ENCODE measurements around the gene NPEPL1. TPM values are rescaled to one million over a fixed set of nuclear protein-coding genes. Genes with fewer than 3 reads are reported as not detected.
"Not testable (repeated sequence)": the region's sequence is repeated elsewhere in the genome, so short reads cannot be mapped to it uniquely, and the experiment has no call there.

Gene NPEPL1
- total RNA-seq, 1 experiment from 2014 or later = 18.1 TPM

DNA sequence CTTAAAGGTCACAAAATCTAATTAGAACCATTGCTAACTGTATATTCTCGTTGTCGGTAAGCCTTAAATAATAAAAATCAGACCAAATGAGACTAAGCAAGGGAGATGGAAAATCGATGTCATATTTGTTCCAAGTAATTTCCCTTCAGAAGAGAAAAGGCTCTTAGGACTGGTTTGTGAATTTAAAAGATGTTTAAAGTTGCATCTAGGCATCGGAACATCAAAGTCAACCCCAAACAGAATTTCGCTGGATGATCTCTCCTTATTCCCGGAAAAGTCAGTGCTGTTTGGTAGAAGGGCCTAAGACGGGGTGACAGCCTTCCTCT is 63.8 kb downstream of the NPEPL1 start:
- CTCF ChIA-PET = no interaction called here
- H3K27ac Mint-ChIP-seq (ENCODE audit: unreplicated experiment) = no peak overlapping the region
- H3K27me3 Mint-ChIP-seq (ENCODE audit: unreplicated experiment) = peaks cover 97% of the 10 kb centered on the region
- no peaks in the 10 kb centered on the region for H3K9me3 Mint-ChIP-seq (ENCODE audit: low read depth, unreplicated experiment)
- no peaks in the 10 kb centered on the region for H3K4me1 Mint-ChIP-seq (ENCODE audit: low read depth, unreplicated experiment)
- TF ChIP-seq, protein P1, sequence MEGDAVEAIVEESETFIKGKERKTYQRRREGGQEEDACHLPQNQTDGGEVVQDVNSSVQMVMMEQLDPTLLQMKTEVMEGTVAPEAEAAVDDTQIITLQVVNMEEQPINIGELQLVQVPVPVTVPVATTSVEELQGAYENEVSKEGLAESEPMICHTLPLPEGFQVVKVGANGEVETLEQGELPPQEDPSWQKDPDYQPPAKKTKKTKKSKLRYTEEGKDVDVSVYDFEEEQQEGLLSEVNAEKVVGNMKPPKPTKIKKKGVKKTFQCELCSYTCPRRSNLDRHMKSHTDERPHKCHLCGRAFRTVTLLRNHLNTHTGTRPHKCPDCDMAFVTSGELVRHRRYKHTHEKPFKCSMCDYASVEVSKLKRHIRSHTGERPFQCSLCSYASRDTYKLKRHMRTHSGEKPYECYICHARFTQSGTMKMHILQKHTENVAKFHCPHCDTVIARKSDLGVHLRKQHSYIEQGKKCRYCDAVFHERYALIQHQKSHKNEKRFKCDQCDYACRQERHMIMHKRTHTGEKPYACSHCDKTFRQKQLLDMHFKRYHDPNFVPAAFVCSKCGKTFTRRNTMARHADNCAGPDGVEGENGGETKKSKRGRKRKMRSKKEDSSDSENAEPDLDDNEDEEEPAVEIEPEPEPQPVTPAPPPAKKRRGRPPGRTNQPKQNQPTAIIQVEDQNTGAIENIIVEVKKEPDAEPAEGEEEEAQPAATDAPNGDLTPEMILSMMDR (IDR thresholded peaks at IDR 0.05; ENCODE audit: unreplicated experiment) = no peak
- no TSS peak for BruUV-seq (replicated peaks)
- H3K36me3 Mint-ChIP-seq (ENCODE audit: insufficient read depth, unreplicated experiment) = no peaks in the 10 kb centered on the region
- no peak for DNase-seq
- no peak overlapping the region for H3K4me3 Mint-ChIP-seq (ENCODE audit: low read depth, unreplicated experiment)
- intact Hi-C loops (cut with micrococcal nuclease; ENCODE audit: unreplicated experiment) = no loop called here

DNA sequence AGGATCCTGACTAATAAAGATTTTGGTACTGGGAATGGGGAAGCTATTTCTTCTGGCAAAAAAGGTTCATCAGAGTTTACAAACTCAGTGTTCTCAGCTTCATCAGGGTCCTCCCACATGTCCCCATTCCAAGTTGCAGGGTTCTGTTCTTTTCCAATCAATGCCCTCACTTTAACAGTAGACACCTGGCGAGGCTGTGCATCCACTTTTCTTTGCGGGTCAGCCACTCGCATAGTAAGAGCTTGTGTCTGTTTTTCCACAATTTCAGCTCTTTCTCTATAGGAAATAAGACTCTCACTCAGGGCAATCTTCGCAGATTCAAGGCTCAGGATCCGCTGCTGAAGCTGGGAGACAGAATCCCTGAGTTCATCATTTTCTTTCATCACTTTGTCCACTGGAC is 65.0 kb downstream of the NPEPL1 start:
- CTCF ChIA-PET = interaction anchor here (0.6 kb wide), 1 partner anchor 503 kb away, joined by 5 read pairs; no protein-coding TSS in a partner anchor
- DNase-seq; BruUV-seq (replicated peaks); H3K4me3 Mint-ChIP-seq (ENCODE audit: low read depth, unreplicated experiment); H3K9me3 Mint-ChIP-seq (ENCODE audit: low read depth, unreplicated experiment); H3K36me3 Mint-ChIP-seq (ENCODE audit: insufficient read depth, unreplicated experiment); H3K4me1 Mint-ChIP-seq (ENCODE audit: low read depth, unreplicated experiment); intact Hi-C loops (cut with micrococcal nuclease; ENCODE audit: unreplicated experiment); H3K27ac Mint-ChIP-seq (ENCODE audit: unreplicated experiment): not testable (repeated sequence)
- H3K27me3 Mint-ChIP-seq (ENCODE audit: unreplicated experiment) = peaks cover 97% of the 10 kb centered on the region

DNA sequence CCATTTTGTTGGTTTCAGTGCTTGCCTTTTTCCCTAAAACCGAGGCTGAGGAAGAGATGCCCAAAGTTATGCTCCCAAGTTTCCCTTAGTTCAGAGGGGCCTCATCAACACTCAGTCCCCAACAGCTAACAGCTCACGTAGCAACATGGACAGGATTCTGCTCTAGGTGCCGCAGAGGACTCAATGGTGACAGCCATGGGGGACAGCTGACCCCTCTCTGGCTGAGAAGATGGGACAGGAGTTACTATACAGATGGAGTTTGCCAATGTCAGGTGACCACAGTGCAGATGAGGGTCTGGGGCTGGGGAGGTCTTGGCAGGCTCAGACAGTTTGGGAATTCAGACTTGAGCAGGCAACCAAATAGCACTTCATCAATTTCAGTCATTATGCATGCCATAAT is 67.3 kb downstream of the NPEPL1 start:
- DNase-seq = no peak
- CTCF ChIA-PET = no interaction called here
- H3K27ac Mint-ChIP-seq (ENCODE audit: unreplicated experiment) = no peak overlapping the region
- H3K4me1 Mint-ChIP-seq (ENCODE audit: low read depth, unreplicated experiment) = no peaks in the 10 kb centered on the region
- H3K4me3 Mint-ChIP-seq (ENCODE audit: low read depth, unreplicated experiment) = no peak overlapping the region
- no TSS peak for BruUV-seq (replicated peaks)
- no peaks in the 10 kb centered on the region for H3K9me3 Mint-ChIP-seq (ENCODE audit: low read depth, unreplicated experiment)
- TF ChIP-seq, protein P1 (IDR thresholded peaks at IDR 0.05; ENCODE audit: unreplicated experiment) = no peak
- H3K36me3 Mint-ChIP-seq (ENCODE audit: insufficient read depth, unreplicated experiment) = no peaks in the 10 kb centered on the region
- peaks cover 97% of the 10 kb centered on the region for H3K27me3 Mint-ChIP-seq (ENCODE audit: unreplicated experiment)
- intact Hi-C loops (cut with micrococcal nuclease; ENCODE audit: unreplicated experiment) = no loop called here

DNA sequence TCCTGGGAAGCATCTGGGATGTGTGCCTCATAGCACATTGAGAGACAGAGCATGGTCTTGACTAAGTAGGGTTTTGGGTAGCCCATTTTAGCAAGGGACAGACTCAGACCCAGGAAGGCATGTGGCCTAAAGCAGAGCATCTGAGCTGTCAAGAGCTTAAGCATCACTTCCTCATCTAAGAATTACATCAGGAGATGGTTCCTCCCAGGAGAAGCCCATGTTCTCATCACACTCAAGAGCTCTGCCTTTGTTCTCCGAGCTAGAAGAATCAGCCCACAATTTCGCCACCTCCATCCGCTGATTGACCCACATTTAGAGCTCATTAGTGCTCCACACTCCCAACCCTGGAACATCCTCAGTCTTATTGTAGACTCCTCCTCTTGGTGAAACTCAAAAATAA is 68.3 kb downstream of the NPEPL1 start:
- peaks cover 97% of the 10 kb centered on the region for H3K27me3 Mint-ChIP-seq (ENCODE audit: unreplicated experiment)
- no peaks in the 10 kb centered on the region for H3K4me1 Mint-ChIP-seq (ENCODE audit: low read depth, unreplicated experiment)
- no peak for DNase-seq
- H3K27ac Mint-ChIP-seq (ENCODE audit: unreplicated experiment) = no peak overlapping the region
- H3K9me3 Mint-ChIP-seq (ENCODE audit: low read depth, unreplicated experiment) = no peaks in the 10 kb centered on the region
- no TSS peak for BruUV-seq (replicated peaks)
- no peaks in the 10 kb centered on the region for H3K36me3 Mint-ChIP-seq (ENCODE audit: insufficient read depth, unreplicated experiment)
- intact Hi-C loops (cut with micrococcal nuclease; ENCODE audit: unreplicated experiment) = no loop called here
- no peak overlapping the region for H3K4me3 Mint-ChIP-seq (ENCODE audit: low read depth, unreplicated experiment)
- CTCF ChIA-PET = interaction anchor here (0.6 kb wide), 1 partner anchor 211 kb away, joined by 3 read pairs; no protein-coding TSS in a partner anchor
- TF ChIP-seq, protein P1 (IDR thresholded peaks at IDR 0.05; ENCODE audit: unreplicated experiment) = no peak

DNA sequence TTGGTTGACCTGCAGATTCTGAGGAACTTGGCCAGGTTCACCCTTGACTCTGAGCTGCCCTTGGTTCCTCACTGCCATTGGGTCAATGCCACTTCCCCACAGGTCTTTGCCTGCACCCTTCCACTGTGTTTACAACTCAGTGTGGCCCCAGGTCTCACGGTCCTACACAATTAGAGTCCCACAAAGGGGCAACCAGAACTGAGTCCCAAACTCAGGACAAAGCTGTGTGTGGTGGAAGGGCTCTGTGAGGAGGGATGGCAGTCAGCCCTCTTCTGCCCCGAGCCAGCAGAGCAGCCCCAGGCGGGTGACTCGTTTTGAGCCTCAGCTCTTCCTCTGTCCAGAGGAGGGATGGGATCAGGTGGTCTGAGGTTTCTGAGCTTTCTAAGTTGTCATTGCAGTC is 69.5 kb downstream of the NPEPL1 start:
- TF ChIP-seq, protein P1 (IDR thresholded peaks at IDR 0.05; ENCODE audit: unreplicated experiment) = no peak
- Mint-ChIP-seq H3K36me3 (ENCODE audit: insufficient read depth, unreplicated experiment) (no peaks in the 10 kb centered on the region), H3K27ac (ENCODE audit: unreplicated experiment) (no peak overlapping the region), H3K4me1 (ENCODE audit: low read depth, unreplicated experiment) (no peaks in the 10 kb centered on the region), H3K4me3 (ENCODE audit: low read depth, unreplicated experiment) (no peak overlapping the region), H3K27me3 (ENCODE audit: unreplicated experiment) (peaks cover 97% of the 10 kb centered on the region), H3K9me3 (ENCODE audit: low read depth, unreplicated experiment) (no peaks in the 10 kb centered on the region)
- no TSS peak for BruUV-seq (replicated peaks)
- intact Hi-C loops (cut with micrococcal nuclease; ENCODE audit: unreplicated experiment) = no loop called here
- CTCF ChIA-PET = interaction anchor here (1.1 kb wide), 1 partner anchor 21 kb away, joined by 4 read pairs; no protein-coding TSS in a partner anchor
- DNase-seq = no peak

Measured in Calu3 (cell line).